GM12878 (cell line): ENCODE measurements around the gene AHNAK2. TPM values are rescaled to one million over a fixed set of nuclear protein-coding genes. Genes with fewer than 3 reads are reported as not detected.
A peak's percentile ranks its signal among the peaks of the same experiment; 100 is the strongest.

ENCODE experiments used
- ATAC-seq: fragments of 200-7000 bp; cut with Tn5 transposase; 3 replicates; pipeline ENCODE4 v1.9.1; 2020; ENCODE audit warnings: mild to moderate bottlenecking, moderate library complexity
- BruUV-seq: library from RNA; stranded (reverse); fragments of 400-500 nt; replicated peaks from 2 replicates; lab custom pipeline; 2021; lab: Mats Ljungman, UMichigan
- CTCF ChIA-PET: fragments of 300-600 bp; sonication (Branson Sonifier 250); formaldehyde crosslinking; extraction: SDS; loops from one replicate; lab custom pipeline; 2021; ENCODE audit warnings: inconsistent platforms; lab: Yijun Ruan, JAX
- POLR2A ChIA-PET: fragments of 350-600 bp; formaldehyde crosslinking; extraction: SDS; loops from one replicate; lab custom pipeline; 2021; ENCODE audit warnings: inconsistent platforms; lab: Charles Lee
- RAD21 ChIA-PET: fragments of 300-600 bp; sonication (Branson Sonifier 250); formaldehyde crosslinking; loops from one replicate; lab custom pipeline; 2023; ENCODE audit warnings: antibody characterized with exemption; ENCODE audit not compliant: unreplicated experiment; lab: Charles Lee
- SMC1A ChIA-PET: fragments of 300-600 bp; sonication (Branson Sonifier 250); formaldehyde crosslinking; loops from one replicate; lab custom pipeline; 2023; ENCODE audit not compliant: unreplicated experiment, uncharacterized antibody; lab: Charles Lee
- DNase-seq: peaks from one replicate; pipeline ENCODE4 v3.0.0-alpha.2; 2011; ENCODE audit warnings: low read depth, low spot score
- FAIRE-seq: peaks from 3 replicates; lab custom pipeline; 2011; peaks lifted over from hg19 to GRCh38; lab: Jason Lieb, UNC
- H2AFZ ChIP-seq: 2 replicates; pipeline ENCODE4 v1.6.0; 2011; ENCODE audit warnings: low read depth, low read length, control low read depth; ENCODE audit not compliant: control insufficient read depth
- H3K27ac ChIP-seq: 2 replicates; pipeline ENCODE4 v1.5.1; 2011; ENCODE audit warnings: control low read depth; ENCODE audit not compliant: control insufficient read depth, insufficient read depth
- H3K27me3 ChIP-seq, 2 experiments: replicated peaks in 1 of 2; 2 replicates each; pipeline versions ENCODE4 v1.6.0 to v1.6.1; 2011; ENCODE audit warnings: low read length in 1 of 2; ENCODE audit not compliant: control insufficient read depth in 2 of 2, insufficient read depth in 2 of 2
- H3K36me3 ChIP-seq, 2 experiments: 2 replicates each; pipeline ENCODE4 v1.5.1; 2011; ENCODE audit warnings: low read length in 1 of 2; ENCODE audit not compliant: control insufficient read depth in 2 of 2, insufficient read depth in 2 of 2
- H3K4me1 ChIP-seq: 2 replicates; pipeline ENCODE4 v1.6.1; 2011; ENCODE audit warnings: mild to moderate bottlenecking, low read length, moderate library complexity, mixed read lengths; ENCODE audit not compliant: control insufficient read depth, insufficient read depth
- H3K4me2 ChIP-seq: 2 replicates; pipeline ENCODE4 v1.6.0; 2011; ENCODE audit warnings: control low read depth; ENCODE audit not compliant: control insufficient read depth, insufficient read depth
- H3K4me3 ChIP-seq: fragments of 200-600 bp; sonication (generic); 2 replicates; pipeline ENCODE4 v1.5.1; 2016
- H3K79me2 ChIP-seq: 2 replicates; pipeline ENCODE4 v1.6.0; 2011; ENCODE audit warnings: low read length; ENCODE audit not compliant: control insufficient read depth, insufficient read depth
- H3K9ac ChIP-seq: 2 replicates; pipeline ENCODE4 v1.8.0; 2011; ENCODE audit warnings: low read length, control low read depth, mixed read lengths; ENCODE audit not compliant: control insufficient read depth, insufficient read depth
- H3K9me3 ChIP-seq: replicated peaks from 3 replicates; pipeline ENCODE4 v1.5.1; 2011; ENCODE audit warnings: mild to moderate bottlenecking, low read length; ENCODE audit not compliant: control insufficient read depth, insufficient read depth
- H4K20me1 ChIP-seq: 2 replicates; pipeline ENCODE4 v1.6.0; 2011; ENCODE audit not compliant: control insufficient read depth, insufficient read depth
- ATF7 ChIP-seq: fragments of 450-650 bp; IDR thresholded peaks from 2 replicates; pipeline ENCODE4 v1.6.1; 2016; ENCODE audit warnings: low read depth, mild to moderate bottlenecking
- CHD1 ChIP-seq: IDR thresholded peaks from 2 replicates; pipeline ENCODE4 v1.6.1; 2012; ENCODE audit warnings: low read depth, low read length, improper control_type of control experiment
- HDAC6 ChIP-seq: fragments of 200-600 bp; sonication (generic); IDR thresholded peaks from one replicate; pipeline ENCODE4 v1.8.0; 2017; ENCODE audit warnings: antibody characterized with exemption; ENCODE audit not compliant: unreplicated experiment
- MEF2A ChIP-seq: IDR thresholded peaks from 2 replicates; pipeline ENCODE4 v1.6.1; 2011; ENCODE audit warnings: low read depth, mild to moderate bottlenecking, low read length, moderate library complexity; ENCODE audit not compliant: insufficient read depth
- PAX8 ChIP-seq: fragments of 450-650 bp; IDR thresholded peaks from 2 replicates; pipeline ENCODE4 v1.6.1; 2017; ENCODE audit warnings: mild to moderate bottlenecking, moderate library complexity
- SPI1 ChIP-seq: IDR thresholded peaks from 2 replicates; pipeline ENCODE4 v1.6.1; 2011; ENCODE audit warnings: low read depth, mild to moderate bottlenecking, low read length, moderate library complexity, borderline replicate concordance; ENCODE audit not compliant: insufficient read depth
- TCF3 ChIP-seq: IDR thresholded peaks from 2 replicates; pipeline ENCODE4 v1.6.1; 2012; ENCODE audit warnings: low read depth, mild to moderate bottlenecking, low read length, borderline replicate concordance; ENCODE audit not compliant: insufficient read depth
- ZNF622 ChIP-seq: fragments of 450-650 bp; IDR thresholded peaks from 2 replicates; pipeline ENCODE4 v1.6.1; 2017; ENCODE audit warnings: mild to moderate bottlenecking, inconsistent platforms
- WGBS: methylation state at CpG from one replicate; pipeline ENCODE4 v1.1.6; 2016; ENCODE audit warnings: low lambda C conversion rate; ENCODE audit not compliant: insufficient replicate concordance, insufficient coverage; ENCODE audit errors: missing lambda C conversion rate; 5-methylcytosine and 5-hydroxymethylcytosine counted together
- in situ Hi-C: fragments of 300-500 bp; cut with MboI; formaldehyde crosslinking; loops from 9 replicates; pipeline ENCODE4 v1.14.3; 2018; ENCODE audit warnings: mixed read lengths
- intact Hi-C: fragments of 100-400 bp; cut with micrococcal nuclease; formaldehyde crosslinking; loops from one replicate; pipeline ENCODE4 v1.14.2; 2022; ENCODE audit not compliant: unreplicated experiment
- polyA plus RNA-seq, 11 experiments: library from polyadenylated mRNA; depleted of rRNA in 4 of 11; unstranded in 6 of 11; stranded (reverse) in 5 of 11; fragments of >200 nt; fragmentation: Nextera tagmentation in 4 of 11; fragmentation: Illumina TruSeq in 1 of 11; extraction: Ambion mirVana in 4 of 11; extraction: Trizol in 1 of 11; gene quantifications; 1 replicate in 1 of 11; 2 replicates in 10 of 11; pipeline versions ENCODE4 v1.2.1 to v1.2.3, GENCODE V29; 2011 to 2016; ENCODE audit warnings: inconsistent platforms in 2 of 11, missing spikeins in 2 of 11, low read depth in 1 of 11
- total RNA-seq, 4 experiments: library from RNA; depleted of rRNA in 3 of 4; stranded (reverse); fragments of >200 nt in 3 of 4; fragmentation: Illumina TruSeq in 1 of 4; extraction: Trizol in 1 of 4; gene quantifications; 2 replicates each; pipeline versions ENCODE4 v1.2.1 to v1.2.3, GENCODE V29; 2013 to 2021
- TF ChIP-seq, protein P1 (sequence below): IDR thresholded peaks from 2 replicates; pipeline ENCODE4 v1.6.1; 2011; ENCODE audit warnings: mild to moderate bottlenecking, low read depth, low read length, moderate library complexity; ENCODE audit not compliant: insufficient replicate concordance
- TF ChIP-seq, protein P2 (sequence below): fragments of 450-650 bp; formaldehyde crosslinking; IDR thresholded peaks from 2 replicates; pipeline ENCODE4 v1.4.0; 2022; ENCODE audit warnings: mild to moderate bottlenecking, moderate library complexity

The AHNAK2 gene
- total and polyA plus RNA-seq, 10 of the 15 experiments (the other 5 are each of a cell fraction or from before 2014, with no cell fraction given): 0.03 to 0.10 TPM; not detected in 8

DNA sequence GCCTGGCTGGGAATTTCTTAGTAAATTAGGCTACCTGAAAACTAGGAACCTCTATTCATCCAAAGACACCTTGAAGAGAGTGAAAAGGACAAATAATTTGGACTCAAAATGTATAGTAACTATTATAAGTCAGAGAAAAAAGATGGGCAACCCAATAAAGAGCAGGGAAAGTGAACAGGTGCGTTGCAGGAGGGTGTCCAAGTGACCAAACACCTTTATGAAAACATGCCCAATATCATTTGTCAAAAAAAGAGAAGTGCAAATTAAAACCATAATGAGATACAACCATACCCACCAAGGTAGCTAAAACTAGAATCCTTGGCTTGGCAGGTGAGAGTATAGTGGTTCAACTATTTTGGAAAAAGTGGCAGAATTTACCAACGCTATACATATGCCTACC lies 78.4 kb downstream of the AHNAK2 start:
- H3K4me2 ChIP-seq: no peak overlapping the region
- intact Hi-C loops: loop anchor here (5.0 to 10.0 kb wide), 3 partner anchors 33 to 148 kb away; partner anchors contain the start of gene AHNAK2
- ChIA-PET RAD21 (interaction anchor here (1.4 kb wide), 1 partner anchor 33 kb away, joined by 3 read pairs; no protein-coding TSS in a partner anchor), CTCF (interaction anchor here (0.6 to 1.5 kb wide), 2 partner anchors 40 to 145 kb away, joined by 3 to 5 read pairs; no protein-coding TSS in a partner anchor), POLR2A (interaction anchor here (0.5 kb wide), 1 partner anchor 118 kb away, joined by 3 read pairs; no protein-coding TSS in a partner anchor), SMC1A (no interaction called here)
- H3K9ac ChIP-seq: no peak overlapping the region
- H3K36me3 ChIP-seq: no peaks in the 10 kb centered on the region
- H3K27ac ChIP-seq: no peak overlapping the region
- H3K9me3 ChIP-seq: peaks cover 14% of the 10 kb centered on the region
- WGBS: 3% methylated on average over 2 of the region's 2 CpGs
- TF ChIP-seq ATF7 (no peak), PAX8 (no peak), MEF2A (no peak), SPI1 (peak; percentile 25; the same call in 1 of the 2 replicates)
- FAIRE-seq (no peak), ATAC-seq (no peak), DNase-seq (no peak)
- no TSS peak for BruUV-seq
- H3K4me3 ChIP-seq: no peak overlapping the region
- H3K79me2 ChIP-seq: no peaks in the 10 kb centered on the region
- no peak overlapping the region for H2AFZ ChIP-seq
- in situ Hi-C loops: loop anchor here (10.0 kb wide), 1 partner anchor 145 kb away; no protein-coding TSS in a partner anchor
- H3K27me3 ChIP-seq: peaks cover 3% of the 10 kb centered on the region in 2 experiments; a peak in 3 of 4 replicates
- peaks cover 9% of the 10 kb centered on the region for H3K4me1 ChIP-seq
- H4K20me1 ChIP-seq: no peaks in the 10 kb centered on the region

DNA sequence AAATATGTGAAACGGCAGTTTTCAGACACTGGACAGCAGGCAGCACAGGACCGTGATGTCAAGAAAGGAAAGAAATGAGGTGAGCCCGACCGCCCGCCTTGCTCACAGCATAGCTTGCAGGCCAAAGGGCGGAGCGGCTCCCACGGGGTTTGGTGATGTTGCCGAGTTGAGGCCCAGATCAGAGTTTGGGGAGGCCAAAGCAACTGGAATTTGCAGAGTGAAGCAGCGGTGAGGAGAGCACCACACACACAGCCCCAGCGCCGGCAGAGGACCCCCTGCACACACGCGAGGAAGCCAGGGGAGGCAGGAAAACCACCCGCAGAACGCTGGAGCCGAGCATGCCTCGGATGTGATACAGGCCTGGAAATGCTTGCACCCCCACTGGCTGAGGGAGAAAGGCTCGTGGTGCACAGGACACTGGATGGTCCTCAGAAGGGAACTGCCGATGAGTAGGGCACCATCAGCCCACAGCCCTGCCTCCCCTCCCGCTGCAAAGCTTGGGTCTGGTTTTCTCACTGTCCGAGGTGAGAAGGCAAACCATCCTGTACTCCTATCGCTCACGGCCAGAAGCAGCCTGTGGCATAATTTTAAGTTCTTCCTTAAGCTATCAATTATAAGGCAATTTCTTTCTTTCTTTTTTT lies 79.2 kb downstream of the AHNAK2 start:
- no peak overlapping the region for H2AFZ ChIP-seq
- ChIA-PET CTCF (interaction anchor here (0.9 to 1.5 kb wide), 6 partner anchors 23 to 146 kb away, joined by 3 to 5 read pairs (median 3); partner anchors contain the start of gene PLD4), SMC1A (interaction anchor here (1.3 kb wide), 1 partner anchor 76 kb away, joined by 3 read pairs; no protein-coding TSS in a partner anchor), POLR2A (no interaction called here), RAD21 (interaction anchor here (0.9 to 1.4 kb wide), 2 partner anchors 30 to 34 kb away, joined by 3 read pairs; no protein-coding TSS in a partner anchor)
- H3K4me3 ChIP-seq: no peak overlapping the region
- peaks cover 2 to 3% of the 10 kb centered on the region in 2 experiments; a peak in 2 of 4 replicates for H3K27me3 ChIP-seq
- no peaks in the 10 kb centered on the region for H4K20me1 ChIP-seq
- no peak overlapping the region for H3K27ac ChIP-seq
- DNase-seq: no peak
- H3K79me2 ChIP-seq: no peaks in the 10 kb centered on the region
- FAIRE-seq: no peak
- intact Hi-C loops: loop anchor here (5.0 to 10.0 kb wide), 3 partner anchors 33 to 148 kb away; partner anchors contain the start of gene AHNAK2
- peaks cover 7% of the 10 kb centered on the region for H3K9me3 ChIP-seq
- 68% methylated on average over 24 of the region's 24 CpGs for WGBS
- in situ Hi-C loops: loop anchor here (10.0 kb wide), 1 partner anchor 146 kb away; no protein-coding TSS in a partner anchor
- H3K4me1 ChIP-seq: peaks cover 3% of the 10 kb centered on the region
- H3K9ac ChIP-seq: no peak overlapping the region
- H3K36me3 ChIP-seq: no peaks in the 10 kb centered on the region
- no peak overlapping the region for H3K4me2 ChIP-seq
- no TSS peak for BruUV-seq
- no peak for ATAC-seq
- TF ChIP-seq ZNF622: no peak
- no peak for TF ChIP-seq MEF2A
- TF ChIP-seq HDAC6: no peak
- TF ChIP-seq, protein P1, sequence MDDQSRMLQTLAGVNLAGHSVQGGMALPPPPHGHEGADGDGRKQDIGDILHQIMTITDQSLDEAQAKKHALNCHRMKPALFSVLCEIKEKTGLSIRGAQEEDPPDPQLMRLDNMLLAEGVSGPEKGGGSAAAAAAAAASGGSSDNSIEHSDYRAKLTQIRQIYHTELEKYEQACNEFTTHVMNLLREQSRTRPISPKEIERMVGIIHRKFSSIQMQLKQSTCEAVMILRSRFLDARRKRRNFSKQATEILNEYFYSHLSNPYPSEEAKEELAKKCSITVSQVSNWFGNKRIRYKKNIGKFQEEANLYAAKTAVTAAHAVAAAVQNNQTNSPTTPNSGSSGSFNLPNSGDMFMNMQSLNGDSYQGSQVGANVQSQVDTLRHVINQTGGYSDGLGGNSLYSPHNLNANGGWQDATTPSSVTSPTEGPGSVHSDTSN: no peak
- TF ChIP-seq, protein P2, sequence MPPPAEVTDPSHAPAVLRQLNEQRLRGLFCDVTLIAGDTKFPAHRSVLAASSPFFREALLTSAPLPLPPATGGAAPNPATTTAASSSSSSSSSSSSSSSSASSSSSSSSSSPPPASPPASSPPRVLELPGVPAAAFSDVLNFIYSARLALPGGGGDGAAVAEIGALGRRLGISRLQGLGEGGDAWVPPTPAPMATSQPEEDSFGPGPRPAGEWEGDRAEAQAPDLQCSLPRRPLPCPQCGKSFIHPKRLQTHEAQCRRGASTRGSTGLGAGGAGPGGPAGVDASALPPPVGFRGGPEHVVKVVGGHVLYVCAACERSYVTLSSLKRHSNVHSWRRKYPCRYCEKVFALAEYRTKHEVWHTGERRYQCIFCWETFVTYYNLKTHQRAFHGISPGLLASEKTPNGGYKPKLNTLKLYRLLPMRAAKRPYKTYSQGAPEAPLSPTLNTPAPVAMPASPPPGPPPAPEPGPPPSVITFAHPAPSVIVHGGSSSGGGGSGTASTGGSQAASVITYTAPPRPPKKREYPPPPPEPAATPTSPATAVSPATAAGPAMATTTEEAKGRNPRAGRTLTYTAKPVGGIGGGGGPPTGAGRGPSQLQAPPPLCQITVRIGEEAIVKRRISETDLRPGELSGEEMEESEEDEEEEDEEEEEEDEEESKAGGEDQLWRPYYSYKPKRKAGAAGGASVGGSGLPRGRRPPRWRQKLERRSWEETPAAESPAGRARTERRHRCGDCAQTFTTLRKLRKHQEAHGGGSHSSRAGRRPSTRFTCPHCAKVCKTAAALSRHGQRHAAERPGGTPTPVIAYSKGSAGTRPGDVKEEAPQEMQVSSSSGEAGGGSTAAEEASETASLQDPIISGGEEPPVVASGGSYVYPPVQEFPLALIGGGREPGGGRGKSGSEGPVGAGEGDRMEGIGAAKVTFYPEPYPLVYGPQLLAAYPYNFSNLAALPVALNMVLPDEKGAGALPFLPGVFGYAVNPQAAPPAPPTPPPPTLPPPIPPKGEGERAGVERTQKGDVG: no peak
- no peak for TF ChIP-seq TCF3
- no peak for TF ChIP-seq CHD1
